Spleen (tissue), 7 donors: ENCODE data around the gene SSR1.
"Not testable (repeated sequence)": the region's sequence is repeated elsewhere in the genome, so short reads cannot be mapped to it uniquely, and the experiment has no call there.

Experiments used
- POLR2A ChIP-seq, 3 donors: fragments of 450-650 bp; IDR thresholded peaks; one replicate each; pipeline ENCODE4 v1.5.1; 2017; ENCODE audit warnings: antibody characterized with exemption in 3 of 3, mild to moderate bottlenecking in 1 of 3
- TF ChIP-seq, protein P1 (sequence below), 11 experiments: fragments of 200-600 bp in 7 of 11; fragments of 450-650 bp in 4 of 11; sonication (generic) in 4 of 11; IDR thresholded peaks in 8 of 11; conservative IDR thresholded peaks in 3 of 11; 1 replicate in 7 of 11; 2 replicates in 4 of 11; pipeline versions ENCODE4 v1.4.0 to v1.8.0; 2016 to 2021; ENCODE audit warnings: antibody characterized with exemption in 11 of 11, inconsistent platforms in 4 of 11, mild to moderate bottlenecking in 1 of 11
- donor health status: DM: no; HTN: no; CAD: no; lungs with moderate emphysema.
- donor health status: DM: no; HTN: no; CAD: no.
- donor health status: DM: no; HTN: no; CAD: no.

- TF ChIP-seq, protein P1, sequence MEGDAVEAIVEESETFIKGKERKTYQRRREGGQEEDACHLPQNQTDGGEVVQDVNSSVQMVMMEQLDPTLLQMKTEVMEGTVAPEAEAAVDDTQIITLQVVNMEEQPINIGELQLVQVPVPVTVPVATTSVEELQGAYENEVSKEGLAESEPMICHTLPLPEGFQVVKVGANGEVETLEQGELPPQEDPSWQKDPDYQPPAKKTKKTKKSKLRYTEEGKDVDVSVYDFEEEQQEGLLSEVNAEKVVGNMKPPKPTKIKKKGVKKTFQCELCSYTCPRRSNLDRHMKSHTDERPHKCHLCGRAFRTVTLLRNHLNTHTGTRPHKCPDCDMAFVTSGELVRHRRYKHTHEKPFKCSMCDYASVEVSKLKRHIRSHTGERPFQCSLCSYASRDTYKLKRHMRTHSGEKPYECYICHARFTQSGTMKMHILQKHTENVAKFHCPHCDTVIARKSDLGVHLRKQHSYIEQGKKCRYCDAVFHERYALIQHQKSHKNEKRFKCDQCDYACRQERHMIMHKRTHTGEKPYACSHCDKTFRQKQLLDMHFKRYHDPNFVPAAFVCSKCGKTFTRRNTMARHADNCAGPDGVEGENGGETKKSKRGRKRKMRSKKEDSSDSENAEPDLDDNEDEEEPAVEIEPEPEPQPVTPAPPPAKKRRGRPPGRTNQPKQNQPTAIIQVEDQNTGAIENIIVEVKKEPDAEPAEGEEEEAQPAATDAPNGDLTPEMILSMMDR (IDR thresholded peaks at IDR 0.05 in 8 of 11, conservative IDR thresholded peaks at IDR 0.05 in 3 of 11), result not testable (repeated sequence)
- TF ChIP-seq POLR2A (IDR thresholded peaks at IDR 0.05), result not testable (repeated sequence)
Observed at GRCh38 chr6:7350591-7350990, 37.6 kb upstream of the SSR1 start.
